Neural progenitor cell (in vitro differentiated cells): Measurements from ENCODE around the gene MOCS2. TPM values are rescaled to one million over a fixed set of nuclear protein-coding genes. Genes with fewer than 3 reads are reported as not detected.

Experiments
- DNase-seq: peaks from one replicate; pipeline ENCODE4 v3.0.0-alpha.2; 2016; ENCODE audit warnings: low spot score
- H2AFZ ChIP-seq: fragments of 200-600 bp; sonication (generic); replicated peaks from 2 replicates; pipeline ENCODE4 v1.6.1; 2016; ENCODE audit warnings: antibody characterized with exemption
- H3F3A ChIP-seq: fragments of 200-600 bp; sonication (generic); 2 replicates; pipeline ENCODE4 v1.6.1; 2016; ENCODE audit warnings: antibody characterized with exemption, low read depth
- H3K27ac ChIP-seq: fragments of 200-600 bp; sonication (generic); 2 replicates; pipeline ENCODE4 v1.5.1; 2016; ENCODE audit warnings: mild to moderate bottlenecking
- H3K27me3 ChIP-seq: fragments of 200-600 bp; sonication (generic); 2 replicates; pipeline ENCODE4 v1.6.1; 2016; ENCODE audit warnings: mild to moderate bottlenecking, moderate library complexity
- H3K36me3 ChIP-seq: fragments of 200-600 bp; sonication (generic); 2 replicates; pipeline ENCODE4 v1.5.1; 2016
- H3K4me1 ChIP-seq: fragments of 200-600 bp; sonication (generic); 2 replicates; pipeline ENCODE4 v1.6.1; 2016; ENCODE audit warnings: mixed run types
- H3K4me2 ChIP-seq: fragments of 200-600 bp; sonication (generic); 2 replicates; pipeline ENCODE4 v1.6.1; 2016
- H3K4me3 ChIP-seq: fragments of 200-600 bp; sonication (generic); 2 replicates; pipeline ENCODE4 v1.5.1; 2016
- H3K79me2 ChIP-seq: fragments of 200-600 bp; sonication (generic); 2 replicates; pipeline ENCODE4 v1.6.1; 2016; ENCODE audit warnings: low read depth
- H3K9ac ChIP-seq: fragments of 200-600 bp; sonication (generic); 2 replicates; pipeline ENCODE4 v1.6.1; 2016
- H3K9me3 ChIP-seq: fragments of 200-600 bp; sonication (generic); 2 replicates; pipeline ENCODE4 v1.5.1; 2016; ENCODE audit warnings: low read depth
- H4K20me1 ChIP-seq: fragments of 200-600 bp; sonication (generic); 2 replicates; pipeline ENCODE4 v1.6.1; 2016; ENCODE audit warnings: low read depth
- H3K27ac Mint-ChIP-seq: 3 replicates; pipeline ENCODE4 v1.8.0; 2021; ENCODE audit warnings: mixed read lengths
- H3K27me3 Mint-ChIP-seq: 2 replicates; pipeline ENCODE4 v1.8.0; 2022; ENCODE audit warnings: low read depth, mild to moderate bottlenecking, inconsistent platforms, moderate library complexity, mixed read lengths; ENCODE audit not compliant: insufficient read depth
- H3K36me3 Mint-ChIP-seq: 3 replicates; pipeline ENCODE4 v1.8.0; 2021; ENCODE audit warnings: mixed read lengths
- H3K4me1 Mint-ChIP-seq: 3 replicates; pipeline ENCODE4 v1.8.0; 2021; ENCODE audit warnings: mixed read lengths
- H3K4me3 Mint-ChIP-seq: 3 replicates; pipeline ENCODE4 v1.8.0; 2021; ENCODE audit warnings: mild to moderate bottlenecking, moderate library complexity, mixed read lengths
- H3K9me3 Mint-ChIP-seq: 3 replicates; pipeline ENCODE4 v1.8.0; 2020; ENCODE audit warnings: mixed read lengths
- EZH2 ChIP-seq: fragments of 200-600 bp; sonication (generic); IDR thresholded peaks from 2 replicates; pipeline ENCODE4 v1.6.1; 2017; ENCODE audit warnings: antibody characterized with exemption, mild to moderate bottlenecking, moderate library complexity
- EZH2phosphoT487 ChIP-seq: fragments of 200-600 bp; sonication (generic); IDR thresholded peaks from 2 replicates; pipeline ENCODE4 v1.6.1; 2017; ENCODE audit warnings: antibody characterized with exemption
- total RNA-seq: library from RNA; depleted of rRNA; stranded (reverse); fragments of >200 nt; gene quantifications from 2 replicates; pipeline ENCODE4 v1.2.3, GENCODE V29; 2015; ENCODE audit warnings: low replicate concordance
- TF ChIP-seq, protein P1 (sequence below): fragments of 200-600 bp; sonication (generic); IDR thresholded peaks from 2 replicates; pipeline ENCODE4 v1.5.1; 2017; ENCODE audit warnings: antibody characterized with exemption, mild to moderate bottlenecking

MOCS2 gene, protein sequence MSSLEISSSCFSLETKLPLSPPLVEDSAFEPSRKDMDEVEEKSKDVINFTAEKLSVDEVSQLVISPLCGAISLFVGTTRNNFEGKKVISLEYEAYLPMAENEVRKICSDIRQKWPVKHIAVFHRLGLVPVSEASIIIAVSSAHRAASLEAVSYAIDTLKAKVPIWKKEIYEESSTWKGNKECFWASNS
- 29.9 and 34.7 TPM in 2 replicates for total RNA-seq

GRCh38 chr5:53109443-53110127 is at the start of gene MOCS2:
TSS of gene MOCS2 (minus strand) at chr5:53109757. CDS start at chr5:53107174, 2,583 bp downstream.
- Histone ChIP-seq H4K20me1 (no peaks in the 10 kb centered on the region), H3K4me2 (peak within 1 kb of the TSS; percentile 87), H3F3A (no peaks in the 10 kb centered on the region), H3K27ac (no peak within 1 kb of the TSS), H3K27me3 (peaks cover 6% of the 10 kb centered on the region), H3K4me3 (peak within 1 kb of the TSS; percentile 66), H3K9me3 (no peaks in the 10 kb centered on the region), H3K79me2 (no peaks in the 10 kb centered on the region), H3K9ac (no peak within 1 kb of the TSS), H3K36me3 (no peaks in the 10 kb centered on the region), H2AFZ (peak within 1 kb of the TSS; percentile 96), H3K4me1 (peaks cover 18% of the 10 kb centered on the region)
- DNase-seq: peak; percentile 94
- peak within 1 kb of the TSS; percentile 27 for H3K27ac Mint-ChIP-seq
- TF ChIP-seq, protein P1, sequence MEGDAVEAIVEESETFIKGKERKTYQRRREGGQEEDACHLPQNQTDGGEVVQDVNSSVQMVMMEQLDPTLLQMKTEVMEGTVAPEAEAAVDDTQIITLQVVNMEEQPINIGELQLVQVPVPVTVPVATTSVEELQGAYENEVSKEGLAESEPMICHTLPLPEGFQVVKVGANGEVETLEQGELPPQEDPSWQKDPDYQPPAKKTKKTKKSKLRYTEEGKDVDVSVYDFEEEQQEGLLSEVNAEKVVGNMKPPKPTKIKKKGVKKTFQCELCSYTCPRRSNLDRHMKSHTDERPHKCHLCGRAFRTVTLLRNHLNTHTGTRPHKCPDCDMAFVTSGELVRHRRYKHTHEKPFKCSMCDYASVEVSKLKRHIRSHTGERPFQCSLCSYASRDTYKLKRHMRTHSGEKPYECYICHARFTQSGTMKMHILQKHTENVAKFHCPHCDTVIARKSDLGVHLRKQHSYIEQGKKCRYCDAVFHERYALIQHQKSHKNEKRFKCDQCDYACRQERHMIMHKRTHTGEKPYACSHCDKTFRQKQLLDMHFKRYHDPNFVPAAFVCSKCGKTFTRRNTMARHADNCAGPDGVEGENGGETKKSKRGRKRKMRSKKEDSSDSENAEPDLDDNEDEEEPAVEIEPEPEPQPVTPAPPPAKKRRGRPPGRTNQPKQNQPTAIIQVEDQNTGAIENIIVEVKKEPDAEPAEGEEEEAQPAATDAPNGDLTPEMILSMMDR: no peak
- TF ChIP-seq EZH2 (no peak), EZH2phosphoT487 (no peak)
- no peaks in the 10 kb centered on the region for H3K9me3 Mint-ChIP-seq
- H3K4me1 Mint-ChIP-seq: peaks cover 18% of the 10 kb centered on the region
- H3K4me3 Mint-ChIP-seq: peak within 1 kb of the TSS; percentile 95
- H3K27me3 Mint-ChIP-seq: no peaks in the 10 kb centered on the region
- peaks cover 8% of the 10 kb centered on the region for H3K36me3 Mint-ChIP-seq

- Histone ChIP-seq H3F3A (no peaks in the 10 kb centered on the region), H4K20me1 (no peaks in the 10 kb centered on the region), H3K4me3 (no peak overlapping the region), H3K36me3 (no peaks in the 10 kb centered on the region), H2AFZ (no peak overlapping the region), H3K9me3 (no peaks in the 10 kb centered on the region), H3K27me3 (no peaks in the 10 kb centered on the region), H3K79me2 (no peaks in the 10 kb centered on the region), H3K4me1 (no peaks in the 10 kb centered on the region), H3K9ac (no peak overlapping the region), H3K27ac (no peak overlapping the region), H3K4me2 (no peak overlapping the region)
- H3K9me3 Mint-ChIP-seq: no peaks in the 10 kb centered on the region
- H3K4me3 Mint-ChIP-seq: no peak overlapping the region
- no peaks in the 10 kb centered on the region for H3K4me1 Mint-ChIP-seq
- no peak for DNase-seq
- no peak overlapping the region for H3K27ac Mint-ChIP-seq
- H3K36me3 Mint-ChIP-seq: no peaks in the 10 kb centered on the region
- TF ChIP-seq, protein P1: no peak
- no peak for TF ChIP-seq EZH2
- TF ChIP-seq EZH2phosphoT487: no peak
- no peaks in the 10 kb centered on the region for H3K27me3 Mint-ChIP-seq
Observed at GRCh38 chr5:53151713-53152458, 42.3 kb upstream of the MOCS2 start.

- H2AFZ ChIP-seq: no peak overlapping the region
Observed at GRCh38 chr5:53133020-53133419, 23.5 kb upstream of the MOCS2 start.

More at GRCh38 chr5:53133020-53133419, 23.5 kb upstream of the MOCS2 start:
- no peaks in the 10 kb centered on the region for H3K36me3 Mint-ChIP-seq
- Histone ChIP-seq H3K36me3 (no peaks in the 10 kb centered on the region), H3F3A (no peaks in the 10 kb centered on the region), H3K9me3 (no peaks in the 10 kb centered on the region), H3K27ac (no peak overlapping the region), H3K4me1 (no peaks in the 10 kb centered on the region), H3K79me2 (no peaks in the 10 kb centered on the region), H3K27me3 (no peaks in the 10 kb centered on the region), H4K20me1 (no peaks in the 10 kb centered on the region), H3K4me2 (no peak overlapping the region), H3K9ac (no peak overlapping the region), H3K4me3 (no peak overlapping the region)
- DNase-seq: no peak
- TF ChIP-seq EZH2 (no peak), EZH2phosphoT487 (no peak)
- TF ChIP-seq, protein P1: no peak
- no peak overlapping the region for H3K27ac Mint-ChIP-seq
- no peak overlapping the region for H3K4me3 Mint-ChIP-seq
- no peaks in the 10 kb centered on the region for H3K9me3 Mint-ChIP-seq
- H3K4me1 Mint-ChIP-seq: no peaks in the 10 kb centered on the region
- H3K27me3 Mint-ChIP-seq: no peaks in the 10 kb centered on the region
